Medulla oblongata (tissue), 1 donor: Measurements from ENCODE around the gene MDM2.

Experiments
- DNase-seq: peaks from one replicate; pipeline ENCODE4 v3.0.0-alpha.2; 2015; ENCODE audit errors: extremely low spot score

The MDM2 gene

GRCh38 chr12:68851592-68852306 is 43.8 kb downstream of the MDM2 start:
- no peak for DNase-seq

DNA sequence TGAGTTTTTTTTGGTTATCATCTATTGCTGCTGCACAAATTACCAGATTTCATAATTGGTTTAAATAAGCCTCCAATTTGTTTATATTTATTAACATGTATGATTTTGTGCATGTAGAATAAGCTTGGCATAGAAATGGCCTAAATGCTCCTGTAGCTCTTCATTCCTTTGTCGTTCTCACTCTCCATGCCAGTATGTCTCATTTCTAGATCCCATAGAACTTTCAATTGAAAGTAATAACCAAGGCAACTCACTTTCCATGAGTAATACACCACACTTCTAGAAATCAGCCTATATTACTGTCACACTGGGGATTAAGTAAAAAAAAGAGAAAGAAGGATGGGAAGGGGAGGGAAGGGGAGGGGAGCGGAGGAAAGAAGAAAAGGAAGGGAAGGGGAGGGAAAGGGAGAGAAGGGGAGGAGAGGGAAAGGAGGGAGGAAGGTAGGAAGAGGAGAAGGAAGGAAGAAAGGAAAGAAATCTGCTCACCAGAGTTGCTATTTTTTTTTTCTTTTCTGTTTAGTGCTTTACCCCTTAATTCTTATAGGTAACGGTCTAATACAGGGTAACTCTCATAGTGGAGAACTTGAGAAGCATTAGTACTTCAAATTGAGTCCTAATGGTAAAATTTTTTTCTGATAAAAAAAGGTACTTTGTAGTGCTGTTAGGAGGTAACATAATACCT is 45.6 kb downstream of the MDM2 start:
- DNase-seq: no peak

GRCh38 chr12:68854078-68854468 is 46.1 kb downstream of the MDM2 start:
- no peak for DNase-seq

DNA sequence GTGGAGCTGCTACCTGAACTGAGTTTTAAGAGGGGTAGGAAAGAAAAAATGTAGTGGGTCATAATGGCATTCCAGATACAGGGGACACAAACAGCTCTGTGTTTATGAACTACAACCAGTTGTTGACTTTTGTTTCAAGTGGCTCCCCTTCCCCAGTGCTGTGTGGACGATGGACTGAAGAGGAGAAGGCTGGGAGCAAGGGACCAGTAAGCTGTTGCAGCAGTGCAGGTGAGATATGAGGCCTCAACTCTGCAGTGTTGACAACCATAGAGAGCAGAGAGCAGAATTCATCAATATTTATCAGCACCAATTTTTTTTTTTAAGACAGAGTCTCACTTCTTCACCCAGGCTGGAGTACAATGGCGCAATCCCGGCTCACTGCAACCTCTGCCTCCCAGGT is 46.6 kb downstream of the MDM2 start:
- DNase-seq: no peak

DNA sequence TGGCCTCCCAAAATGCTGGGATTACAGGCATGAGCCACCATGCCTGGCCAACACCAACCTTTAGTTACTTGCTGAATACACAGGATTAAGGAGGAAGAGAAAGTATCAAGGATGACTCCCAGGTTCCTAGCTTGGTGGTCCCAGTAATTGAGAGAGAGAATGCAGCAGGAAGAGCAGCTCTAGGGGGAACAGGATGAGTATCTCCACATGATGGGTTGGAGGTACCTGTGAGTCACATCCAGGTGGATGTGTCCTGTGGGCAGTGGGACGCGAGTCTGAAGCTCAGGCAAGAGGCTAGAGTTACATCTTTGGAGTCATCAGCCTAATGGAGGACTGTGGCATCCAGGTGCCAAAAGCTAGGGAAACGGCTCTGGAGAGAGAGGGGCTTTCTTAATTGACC is 47.1 kb downstream of the MDM2 start:
- DNase-seq: no peak

DNA sequence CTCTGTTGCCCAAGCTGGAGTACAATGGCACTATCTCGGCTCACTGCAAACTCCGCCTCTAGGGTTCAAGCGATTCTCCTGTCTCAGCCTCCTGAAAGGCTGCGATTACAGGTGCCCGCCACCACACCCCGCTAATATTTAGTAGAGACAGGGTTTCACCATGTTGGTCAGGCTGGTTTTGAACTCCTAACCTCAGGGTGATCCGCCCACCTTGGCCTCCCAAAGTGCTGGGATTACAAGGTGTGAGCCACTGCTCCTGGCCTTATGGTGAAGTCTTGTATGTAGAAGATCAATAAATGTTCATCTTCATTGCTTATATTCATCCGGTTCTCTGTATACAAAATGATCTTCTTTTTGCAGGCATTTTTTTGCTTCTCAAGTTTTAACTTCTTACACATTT is 47.8 kb downstream of the MDM2 start:
- no peak for DNase-seq

GRCh38 chr12:68856510-68856909 is 48.5 kb downstream of the MDM2 start:
- DNase-seq: peak; percentile 36

- DNase-seq: no peak
Measured at GRCh38 chr12:68861890-68862289, 53.9 kb downstream of the MDM2 start.

GRCh38 chr12:68863109-68863770 is 55.3 kb downstream of the MDM2 start:
- no peak for DNase-seq

DNA sequence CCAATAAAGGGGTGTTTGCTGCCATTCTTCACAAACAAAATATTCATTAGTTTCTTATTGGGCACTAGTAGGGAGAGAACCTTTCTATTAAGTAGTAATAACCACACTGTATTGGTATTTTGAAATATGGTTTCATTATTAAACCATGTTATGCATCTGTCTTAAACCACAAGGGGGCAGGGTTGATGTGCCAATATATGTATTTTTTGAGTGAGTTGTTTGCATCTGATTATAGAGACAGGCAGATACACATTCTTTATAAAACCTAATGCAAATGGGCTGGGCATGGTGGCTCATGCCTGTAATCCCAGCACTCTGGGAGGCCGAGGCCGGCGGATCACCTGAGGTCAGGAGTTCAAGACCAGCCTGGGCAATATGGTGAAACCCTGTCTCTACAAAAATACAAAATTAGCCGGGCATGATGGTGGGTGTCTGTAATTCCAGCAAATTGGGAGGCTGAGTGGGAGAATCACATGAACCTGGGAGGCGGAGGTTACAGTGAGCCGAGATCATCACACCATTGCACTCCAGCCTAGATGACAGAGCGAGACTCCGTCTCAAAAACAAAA is 56.0 kb downstream of the MDM2 start:
- DNase-seq: peak; percentile 54

- DNase-seq: no peak
Measured at GRCh38 chr12:68864604-68865003, 56.6 kb downstream of the MDM2 start.

- DNase-seq: no peak
Measured at GRCh38 chr12:68865399-68866164, 57.6 kb downstream of the MDM2 start.

GRCh38 chr12:68866950-68867349 is 59.0 kb downstream of the MDM2 start:
- DNase-seq: no peak

DNA sequence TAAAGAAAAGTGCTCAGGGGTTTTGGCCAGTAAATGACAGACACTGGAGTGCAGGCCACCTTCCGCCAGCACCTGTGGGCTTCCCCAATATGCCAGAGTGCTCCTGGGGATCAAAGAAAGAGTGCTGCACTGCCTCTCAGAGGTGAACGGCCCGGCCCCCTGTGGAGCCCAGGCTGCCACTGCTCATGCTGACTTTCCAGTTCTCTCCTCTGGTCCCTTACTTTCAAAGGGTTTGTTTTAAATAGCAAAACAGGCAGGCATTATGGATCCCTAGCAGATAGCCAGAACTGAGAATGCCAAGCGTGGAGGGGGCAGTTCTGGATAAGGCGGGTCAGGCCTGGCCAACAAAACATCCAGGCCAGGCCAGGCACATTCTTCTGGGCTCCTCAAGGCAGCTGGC is 59.6 kb downstream of the MDM2 start:
- DNase-seq: no peak

GRCh38 chr12:68868043-68868790 is 60.2 kb downstream of the MDM2 start:
- no peak for DNase-seq

GRCh38 chr12:68870011-68870410 is 62.0 kb downstream of the MDM2 start:
- DNase-seq: no peak

- DNase-seq: no peak
Measured at GRCh38 chr12:68870443-68870842, 62.5 kb downstream of the MDM2 start.

DNA sequence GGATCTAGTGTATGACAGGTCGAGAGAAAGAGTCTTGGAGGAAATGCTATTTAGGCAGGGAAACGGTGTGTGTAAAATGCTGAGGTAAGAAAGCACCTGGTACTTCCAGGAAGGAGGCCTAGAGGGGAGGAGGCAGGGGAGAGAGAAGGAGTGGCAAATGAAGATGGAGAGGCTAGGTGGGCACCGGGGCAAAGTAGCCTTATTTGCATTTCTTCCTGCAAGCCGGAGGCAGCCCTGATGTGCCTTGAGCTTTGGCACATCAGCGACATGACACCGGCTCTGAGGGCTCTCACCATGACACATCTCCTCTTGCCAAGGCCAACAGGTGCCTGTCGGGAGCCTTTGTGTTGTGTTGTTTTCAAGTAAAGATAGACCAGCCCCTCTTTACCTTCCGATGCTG is 63.4 kb downstream of the MDM2 start:
- DNase-seq: no peak

DNA sequence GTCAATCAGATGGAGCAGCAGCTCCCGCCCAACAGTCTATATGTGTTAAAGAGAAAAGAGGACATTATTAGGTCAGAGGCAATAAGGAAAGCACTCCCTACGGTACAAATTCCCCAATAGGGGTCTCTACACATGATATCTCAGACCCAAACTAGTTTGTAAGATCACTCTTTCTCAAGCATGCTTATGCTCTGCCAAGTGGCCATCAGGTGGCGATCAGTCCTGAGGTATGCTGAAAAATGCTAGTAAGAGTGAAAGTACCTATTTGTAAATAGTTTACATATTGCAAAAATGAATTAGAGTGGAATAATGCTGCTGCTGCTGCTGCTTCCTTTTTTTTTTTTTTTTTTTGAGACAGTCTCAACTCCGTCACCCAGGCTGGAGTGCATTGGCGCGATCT is 63.9 kb downstream of the MDM2 start:
- DNase-seq: no peak

DNA sequence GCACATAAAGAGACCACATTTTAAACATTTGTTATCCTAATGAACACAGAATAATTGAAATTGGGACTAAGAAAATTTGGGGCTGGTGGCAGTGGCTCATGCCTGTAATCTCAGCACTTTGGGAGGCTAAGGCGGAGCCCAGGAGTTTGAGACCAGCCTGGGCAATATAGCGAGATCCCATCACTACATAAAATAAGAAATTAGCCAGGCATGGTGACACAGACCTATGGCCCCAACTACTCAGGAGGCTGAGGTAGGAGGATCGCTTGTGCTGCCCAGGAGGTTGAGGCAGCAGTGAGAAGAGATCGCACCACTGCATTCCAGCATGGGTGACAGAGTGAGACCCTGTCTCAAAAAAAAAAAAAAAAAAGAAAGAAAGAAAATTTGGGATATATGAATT is 65.3 kb downstream of the MDM2 start:
- DNase-seq: no peak

DNA sequence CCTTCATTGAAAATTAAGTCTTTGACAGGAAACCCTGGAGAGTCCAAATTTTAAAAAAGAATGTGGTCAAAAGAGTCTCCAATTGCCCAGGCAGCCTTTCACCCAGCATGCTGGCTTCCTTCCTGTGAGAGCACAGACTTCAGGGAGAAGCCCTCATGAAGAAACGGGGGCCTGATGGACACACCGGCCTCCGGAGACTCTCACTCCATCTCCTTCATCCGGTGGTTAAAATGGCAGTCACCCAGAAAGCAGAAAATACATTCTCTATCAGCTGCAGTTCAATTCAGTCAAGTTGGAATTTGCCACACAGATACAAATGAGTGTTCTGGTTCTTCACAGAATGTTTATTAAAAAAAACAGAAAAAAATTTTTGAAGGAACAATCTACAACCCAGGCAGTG is 68.5 kb downstream of the MDM2 start:
- DNase-seq: peak; percentile 60
